Chondrocyte (in vitro differentiated cells): ENCODE results near the gene AMPH. TPM values are rescaled to one million over a fixed set of nuclear protein-coding genes. Genes with fewer than 3 reads are reported as not detected.
"Not testable (repeated sequence)": the region's sequence is repeated elsewhere in the genome, so short reads cannot be mapped to it uniquely, and the experiment has no call there.

ENCODE experiments used
- DNase-seq: peaks from one replicate; pipeline ENCODE4 v3.0.0; 2021; ENCODE audit warnings: mixed read lengths, low spot score
- H3K27ac Mint-ChIP-seq: one replicate; pipeline ENCODE4 v1.8.0; 2021; ENCODE audit warnings: mild to moderate bottlenecking, moderate library complexity, mixed read lengths; ENCODE audit not compliant: unreplicated experiment
- H3K27me3 Mint-ChIP-seq: 2 replicates; pipeline ENCODE4 v1.8.0; 2021; ENCODE audit warnings: low read depth, mixed read lengths
- H3K36me3 Mint-ChIP-seq: 2 replicates; pipeline ENCODE4 v1.8.0; 2021; ENCODE audit warnings: low read depth, mixed read lengths
- H3K4me1 Mint-ChIP-seq: 2 replicates; pipeline ENCODE4 v1.8.0; 2021; ENCODE audit warnings: low read depth, mild to moderate bottlenecking, mixed read lengths
- H3K4me3 Mint-ChIP-seq: one replicate; pipeline ENCODE4 v1.8.0; 2021; ENCODE audit warnings: mild to moderate bottlenecking, moderate library complexity, mixed read lengths; ENCODE audit not compliant: unreplicated experiment
- H3K9me3 Mint-ChIP-seq: 2 replicates; pipeline ENCODE4 v1.8.0; 2021; ENCODE audit warnings: low read depth, mixed read lengths
- CTCF ChIP-seq: fragments of 200-600 bp; sonication (generic); IDR thresholded peaks from 2 replicates; pipeline ENCODE4 v1.5.0; 2021; ENCODE audit warnings: antibody characterized with exemption, mild to moderate bottlenecking, moderate library complexity
- total RNA-seq: library from RNA; stranded (reverse); gene quantifications from 3 replicates; pipeline ENCODE4 v1.2.1, GENCODE V29; 2021

AMPH gene
- total RNA-seq, 1 donor from 2014 or later: 2.3 TPM

DNA sequence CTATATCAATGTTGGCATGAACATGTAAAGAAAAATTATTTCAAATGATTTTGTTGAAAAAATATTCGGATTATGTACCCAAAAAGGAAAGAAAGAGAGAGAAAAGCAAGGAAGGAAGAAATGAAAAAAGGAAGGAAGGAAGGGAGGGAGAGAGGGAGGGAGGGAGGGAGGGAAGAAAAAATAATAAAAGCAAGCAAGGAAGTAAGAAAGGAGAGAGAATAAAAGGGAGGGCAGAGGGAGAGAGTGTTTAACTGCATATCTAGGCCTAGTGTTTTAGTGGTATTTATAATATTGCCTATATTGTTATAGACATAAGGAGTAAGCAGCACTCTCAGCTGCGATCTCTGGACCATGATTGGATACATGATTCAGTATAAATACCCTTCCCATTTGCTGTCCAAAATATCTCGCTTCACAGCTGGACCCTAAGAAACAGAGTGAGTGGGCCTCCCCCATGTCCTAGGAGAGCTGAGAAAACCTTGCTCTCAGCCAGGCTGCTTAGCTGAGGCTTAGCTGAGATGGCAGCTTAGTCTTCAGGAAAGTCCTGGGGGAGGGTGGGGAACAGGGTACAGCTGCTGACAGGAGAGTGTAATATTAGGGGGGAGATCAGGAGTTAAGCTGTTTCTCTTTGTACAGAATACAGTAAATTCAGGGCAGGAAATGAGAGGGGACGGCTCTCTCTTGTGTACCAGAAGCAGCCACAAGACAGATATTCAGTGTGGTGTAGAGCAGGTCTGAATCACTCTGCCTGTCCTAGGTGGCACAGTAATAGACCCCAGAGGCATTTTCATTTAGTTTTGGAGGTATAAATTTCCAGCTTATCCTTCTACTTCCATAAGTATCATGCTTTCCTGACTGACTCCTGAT is 291.0 kb downstream of the AMPH start:
- no peaks in the 10 kb centered on the region for H3K4me1 Mint-ChIP-seq

GRCh38 chr7:38336148-38336515 is 295.0 kb downstream of the AMPH start:
- not testable (repeated sequence) for H3K27ac Mint-ChIP-seq, H3K4me3 Mint-ChIP-seq, H3K27me3 Mint-ChIP-seq, DNase-seq, H3K36me3 Mint-ChIP-seq, H3K4me1 Mint-ChIP-seq, H3K9me3 Mint-ChIP-seq

More for the DNA sequence above, 291.0 kb downstream of the AMPH start:
- Mint-ChIP-seq H3K27me3 (no peaks in the 10 kb centered on the region), H3K36me3 (no peaks in the 10 kb centered on the region), H3K9me3 (no peaks in the 10 kb centered on the region), H3K27ac (no peak overlapping the region), H3K4me3 (no peak overlapping the region)
- TF ChIP-seq CTCF: no peak
- DNase-seq: no peak

GRCh38 chr7:38335492-38336147 is 295.6 kb downstream of the AMPH start:
- Mint-ChIP-seq H3K4me3 (no peak overlapping the region), H3K4me1 (no peaks in the 10 kb centered on the region), H3K9me3 (no peaks in the 10 kb centered on the region), H3K27ac (no peak overlapping the region), H3K27me3 (peaks cover 2% of the 10 kb centered on the region), H3K36me3 (no peaks in the 10 kb centered on the region)
- TF ChIP-seq CTCF: peak; percentile 90
- DNase-seq: no peak

- no peaks in the 10 kb centered on the region for H3K4me1 Mint-ChIP-seq
- no peak for TF ChIP-seq CTCF
- H3K36me3 Mint-ChIP-seq: no peaks in the 10 kb centered on the region
- H3K9me3 Mint-ChIP-seq: no peaks in the 10 kb centered on the region
- no peak overlapping the region for H3K4me3 Mint-ChIP-seq
- H3K27me3 Mint-ChIP-seq: peaks cover 2% of the 10 kb centered on the region
- no peak for DNase-seq
- no peak overlapping the region for H3K27ac Mint-ChIP-seq
Measured at GRCh38 chr7:38335128-38335491, 296.1 kb downstream of the AMPH start.

DNA sequence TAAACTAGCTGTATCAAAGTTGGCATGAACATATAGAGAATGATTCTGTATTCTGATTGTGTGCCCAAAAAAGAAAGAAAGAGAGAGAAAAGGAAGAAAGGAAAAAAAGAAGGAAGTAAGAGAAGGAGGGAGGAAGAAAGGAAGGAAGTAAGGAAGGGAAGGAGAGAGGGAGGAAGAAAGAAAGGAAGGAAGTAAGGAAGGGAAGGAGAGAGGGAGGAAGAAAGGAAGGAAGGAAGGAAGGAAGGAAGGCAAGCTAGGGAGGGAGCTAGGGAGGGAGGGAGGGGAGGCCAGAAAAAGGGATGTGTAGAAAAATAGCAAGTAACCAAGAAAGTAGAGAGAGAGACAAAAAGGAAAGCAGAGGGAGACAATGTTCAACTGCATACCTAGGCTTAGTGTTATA is 297.0 kb downstream of the AMPH start:
- Mint-ChIP-seq H3K4me3 (no peak overlapping the region), H3K36me3 (no peaks in the 10 kb centered on the region), H3K27me3 (peaks cover 2% of the 10 kb centered on the region), H3K27ac (no peak overlapping the region), H3K9me3 (no peaks in the 10 kb centered on the region), H3K4me1 (no peaks in the 10 kb centered on the region)
- DNase-seq: no peak
- no peak for TF ChIP-seq CTCF
